Liver (tissue), 9 donors: ENCODE data around the gene RAB44. TPM values are rescaled to one million over a fixed set of nuclear protein-coding genes. Genes with fewer than 3 reads are reported as not detected.

Experiments
- DNase-seq: peaks from one replicate; pipeline ENCODE4 v3.0.0-alpha.2; 2017; ENCODE audit warnings: low spot score
- H3K27ac ChIP-seq, 2 donors: one replicate each; pipeline ENCODE4 v1.7.0; 2013; ENCODE audit warnings: inconsistent platforms in 2 of 2, low read length in 2 of 2, control low read depth in 1 of 2, low read depth in 1 of 2, mild to moderate bottlenecking in 1 of 2
- H3K27me3 ChIP-seq, 4 donors: one replicate each; pipeline versions ENCODE4 v1.6.1 to v1.7.0; 2013; ENCODE audit warnings: low read length in 3 of 4, inconsistent platforms in 1 of 4, mild to moderate bottlenecking in 1 of 4, moderate library complexity in 1 of 4; ENCODE audit not compliant: control insufficient read depth in 4 of 4, insufficient read depth in 4 of 4
- H3K36me3 ChIP-seq, 4 donors: one replicate each; pipeline versions ENCODE4 v1.6.1 to v1.7.0; 2013; ENCODE audit warnings: low read length in 3 of 4, mild to moderate bottlenecking in 3 of 4, low read depth in 1 of 4, moderate library complexity in 1 of 4; ENCODE audit not compliant: control insufficient read depth in 4 of 4, insufficient read depth in 3 of 4
- H3K4me1 ChIP-seq, 4 donors: one replicate each; pipeline versions ENCODE4 v1.6.1 to v1.7.0; 2013; ENCODE audit warnings: low read length in 3 of 4, mild to moderate bottlenecking in 3 of 4, moderate library complexity in 1 of 4; ENCODE audit not compliant: control insufficient read depth in 4 of 4, insufficient read depth in 4 of 4
- H3K4me3 ChIP-seq, 3 donors: one replicate each; pipeline versions ENCODE4 v1.6.1 to v1.7.0; 2013; ENCODE audit warnings: low read length in 3 of 3, control low read depth in 1 of 3, low read depth in 1 of 3, mild to moderate bottlenecking in 1 of 3
- H3K9ac ChIP-seq, 2 donors: one replicate each; pipeline ENCODE4 v1.7.0; 2013; ENCODE audit warnings: low read length in 2 of 2, mild to moderate bottlenecking in 2 of 2, moderate library complexity in 2 of 2, control low read depth in 1 of 2, low read depth in 1 of 2
- H3K9me3 ChIP-seq, 4 donors: one replicate each; pipeline versions ENCODE4 v1.6.1 to v1.7.0; 2013; ENCODE audit warnings: low read length in 3 of 4; ENCODE audit not compliant: control insufficient read depth in 4 of 4
- ATF3 ChIP-seq: IDR thresholded peaks from 2 replicates; pipeline ENCODE4 v1.6.1; 2016; ENCODE audit warnings: antibody characterized with exemption
- EGR1 ChIP-seq, 2 donors: IDR thresholded peaks; 2 replicates each; pipeline ENCODE4 v1.6.1; 2016 to 2018; ENCODE audit warnings: antibody characterized with exemption in 2 of 2, low read depth in 2 of 2
- FOXA1 ChIP-seq: IDR thresholded peaks from 2 replicates; pipeline ENCODE4 v1.6.1; 2016; ENCODE audit warnings: antibody characterized with exemption
- FOXA2 ChIP-seq: IDR thresholded peaks from 2 replicates; pipeline ENCODE4 v1.6.1; 2016; ENCODE audit warnings: antibody characterized with exemption
- GABPA ChIP-seq, 2 donors: IDR thresholded peaks in 1 of 2; conservative IDR thresholded peaks in 1 of 2; 2 replicates each; pipeline ENCODE4 v1.6.1; 2016; ENCODE audit warnings: antibody characterized with exemption in 2 of 2, mild to moderate bottlenecking in 1 of 2, moderate library complexity in 1 of 2
- HNF4A ChIP-seq, 2 donors: conservative IDR thresholded peaks; 2 replicates each; pipeline ENCODE4 v1.6.1; 2016; ENCODE audit warnings: antibody characterized with exemption in 2 of 2, mild to moderate bottlenecking in 2 of 2
- HNF4G ChIP-seq: IDR thresholded peaks from 2 replicates; pipeline ENCODE4 v1.6.1; 2016; ENCODE audit warnings: antibody characterized with exemption
- JUND ChIP-seq, 2 donors: IDR thresholded peaks; 2 replicates each; pipeline ENCODE4 v1.6.1; 2016; ENCODE audit warnings: antibody characterized with exemption in 2 of 2
- MAX ChIP-seq: IDR thresholded peaks from 2 replicates; pipeline ENCODE4 v1.6.1; 2016; ENCODE audit warnings: antibody characterized with exemption
- NR2F2 ChIP-seq: IDR thresholded peaks from 2 replicates; pipeline ENCODE4 v1.6.1; 2016; ENCODE audit warnings: antibody characterized with exemption
- RAD21 ChIP-seq, 2 donors: IDR thresholded peaks; 2 replicates each; pipeline ENCODE4 v1.6.1; 2016; ENCODE audit warnings: antibody characterized with exemption in 2 of 2, mild to moderate bottlenecking in 2 of 2
- REST ChIP-seq: IDR thresholded peaks from 2 replicates; pipeline ENCODE4 v1.6.1; 2016; ENCODE audit warnings: antibody characterized with exemption, mild to moderate bottlenecking
- RXRA ChIP-seq, 2 donors: IDR thresholded peaks; 2 replicates each; pipeline ENCODE4 v1.6.1; 2017 to 2018; ENCODE audit warnings: antibody characterized with exemption in 2 of 2, mild to moderate bottlenecking in 1 of 2
- SP1 ChIP-seq: IDR thresholded peaks from 2 replicates; pipeline ENCODE4 v1.6.1; 2018; ENCODE audit warnings: antibody characterized with exemption, mild to moderate bottlenecking
- YY1 ChIP-seq: IDR thresholded peaks from 2 replicates; pipeline ENCODE4 v1.6.1; 2016; ENCODE audit warnings: antibody characterized with exemption, mild to moderate bottlenecking
- WGBS: extraction: QIAGEN DNeasy Blood & Tissue Kit; methylation state at CpG from one replicate; pipeline ENCODE4 v1.1.7; 2013; 5-methylcytosine and 5-hydroxymethylcytosine counted together
- polyA plus RNA-seq, 2 donors: library from polyadenylated mRNA; stranded (reverse) in 1 of 2; unstranded in 1 of 2; fragments of 200-250 nt in 1 of 2; fragments of >200 nt in 1 of 2; fragmentation: Nextera tagmentation in 1 of 2; extraction: Ambion mirVana in 1 of 2; gene quantifications; one replicate each; pipeline versions ENCODE4 v1.2.1 to v1.2.3, GENCODE V29; 2013 to 2015
- total RNA-seq, 2 donors: library from RNA; depleted of rRNA; stranded (reverse); fragments of >200 nt; gene quantifications; one replicate each; pipeline ENCODE4 v1.2.3, GENCODE V29; 2014
- donor health status: healthy.
- donor health status: healthy.
- donor health status: healthy.
- donor health status: healthy.
- donor health status: healthy.

Gene RAB44
- total and polyA plus RNA-seq, 4 donors: 0.02 to 1.3 (median 0.08) TPM; not detected in 1

- no peak for DNase-seq
- TF ChIP-seq MAX (no peak), SP1 (no peak), ATF3 (no peak), FOXA1 (no peak), HNF4A (conservative IDR thresholded peaks at IDR 0.05) (no peak), RXRA (IDR thresholded peaks at IDR 0.05) (no peak), RAD21 (IDR thresholded peaks at IDR 0.05) (no peak), JUND (IDR thresholded peaks at IDR 0.05) (no peak), HNF4G (no peak), FOXA2 (no peak), REST (no peak)
- Histone ChIP-seq H3K4me3 (no peak overlapping the region), H3K27me3 (no peaks in the 10 kb centered on the region), H3K27ac (no peak overlapping the region), H3K4me1 (peaks cover 0 to 3% (median 0%) of the 10 kb centered on the region in 4 donors), H3K9ac (no peak overlapping the region), H3K9me3 (no peaks in the 10 kb centered on the region), H3K36me3 (no peaks in the 10 kb centered on the region)
- WGBS: 95% methylated on average over 14 of the region's 14 CpGs
Measured at GRCh38 chr6:36737043-36737785, 39.6 kb downstream of the RAB44 start.

- Histone ChIP-seq H3K4me1 (peaks cover 0 to 3% (median 0%) of the 10 kb centered on the region in 4 donors), H3K36me3 (no peaks in the 10 kb centered on the region), H3K27ac (no peak overlapping the region), H3K27me3 (no peaks in the 10 kb centered on the region), H3K4me3 (no peak overlapping the region), H3K9me3 (no peaks in the 10 kb centered on the region), H3K9ac (no peak overlapping the region)
- DNase-seq: no peak
- 97% methylated on average over 1 of the region's 1 CpG for WGBS
- no peak for TF ChIP-seq RXRA (IDR thresholded peaks at IDR 0.05)
- no peak for TF ChIP-seq NR2F2
- no peak for TF ChIP-seq JUND (IDR thresholded peaks at IDR 0.05)
- TF ChIP-seq ATF3: no peak
- TF ChIP-seq RAD21 (IDR thresholded peaks at IDR 0.05): no peak
- TF ChIP-seq GABPA (IDR thresholded peaks at IDR 0.05 in 1 of 2, conservative IDR thresholded peaks at IDR 0.05 in 1 of 2): no peak
- no peak for TF ChIP-seq YY1
- no peak for TF ChIP-seq MAX
- no peak for TF ChIP-seq FOXA2
- no peak for TF ChIP-seq HNF4G
- TF ChIP-seq HNF4A (conservative IDR thresholded peaks at IDR 0.05): no peak
- TF ChIP-seq EGR1 (IDR thresholded peaks at IDR 0.05; ENCODE audit: low read depth in 2 of 2): no peak
Measured at GRCh38 chr6:36738108-36738507, 40.5 kb downstream of the RAB44 start.
